Upper lobe of right lung (tissue), 1 donor: ENCODE results near the gene FHIT. TPM values are rescaled to one million over a fixed set of nuclear protein-coding genes. Genes with fewer than 3 reads are reported as not detected.

Experiments used
- ATAC-seq: fragments of 200-7000 bp; cut with Tn5 transposase; one replicate; pipeline ENCODE4 v1.9.1; 2020; ENCODE audit warnings: mild to moderate bottlenecking, moderate library complexity
- DNase-seq: peaks from one replicate; pipeline ENCODE4 v3.0.0-alpha.2; 2020
- H3K27ac ChIP-seq: fragments of 200-600 bp; one replicate; pipeline ENCODE4 v1.8.0; 2022
- H3K27me3 ChIP-seq: fragments of 200-600 bp; one replicate; pipeline ENCODE4 v1.8.0; 2022; ENCODE audit warnings: mild to moderate bottlenecking
- H3K36me3 ChIP-seq: fragments of 200-600 bp; one replicate; pipeline ENCODE4 v1.8.0; 2022
- H3K4me1 ChIP-seq: fragments of 200-600 bp; one replicate; pipeline ENCODE4 v1.8.0; 2022
- H3K4me3 ChIP-seq: fragments of 200-600 bp; one replicate; pipeline ENCODE4 v1.8.0; 2022; ENCODE audit warnings: mild to moderate bottlenecking
- H3K9me3 ChIP-seq: fragments of 200-600 bp; one replicate; pipeline ENCODE4 v1.8.0; 2022
- CTCF ChIP-seq: fragments of 200-600 bp; IDR thresholded peaks from one replicate; pipeline ENCODE4 v1.8.0; 2022; ENCODE audit warnings: antibody characterized with exemption
- intact Hi-C: fragments of 100-400 bp; cut with DNase I; formaldehyde crosslinking; loops from one replicate; pipeline ENCODE4 v1.11.0; 2022
- total RNA-seq: library from RNA; stranded (reverse); fragmentation: NEBNext Ultra II Directional; extraction: Animal tissue kit (Norgen Biotek cat#: 25700); gene quantifications from one replicate; pipeline ENCODE4 v1.2.1, GENCODE V29; 2021
- donor health status: DM: no; HTN: yes; CAD: no; lungs with severe emphysema.

The FHIT gene
- total RNA-seq, 1 donor from 2014 or later: 9.6 TPM

GRCh38 chr3:61158216-61158615, 93.0 kb downstream of the FHIT start:
- Histone ChIP-seq H3K4me3 (no peak overlapping the region), H3K9me3 (no peaks in the 10 kb centered on the region), H3K27ac (no peak overlapping the region), H3K4me1 (no peaks in the 10 kb centered on the region), H3K27me3 (no peaks in the 10 kb centered on the region), H3K36me3 (no peaks in the 10 kb centered on the region)
- TF ChIP-seq CTCF: no peak
- DNase-seq: no peak
- intact Hi-C loops: no loop called here
- ATAC-seq: no peak

- Histone ChIP-seq H3K27ac (no peak overlapping the region), H3K27me3 (no peaks in the 10 kb centered on the region), H3K4me1 (no peaks in the 10 kb centered on the region), H3K9me3 (no peaks in the 10 kb centered on the region), H3K36me3 (no peaks in the 10 kb centered on the region), H3K4me3 (no peak overlapping the region)
- intact Hi-C loops: no loop called here
- ATAC-seq (no peak), DNase-seq (no peak)
- TF ChIP-seq CTCF: no peak
Measured at GRCh38 chr3:61157414-61157813, 93.8 kb downstream of the FHIT start.

- no peaks in the 10 kb centered on the region for H3K4me1 ChIP-seq
- no peak for ATAC-seq
- no peaks in the 10 kb centered on the region for H3K9me3 ChIP-seq
- no peak for TF ChIP-seq CTCF
- H3K36me3 ChIP-seq: no peaks in the 10 kb centered on the region
- intact Hi-C loops: no loop called here
- H3K27ac ChIP-seq: no peak overlapping the region
- no peaks in the 10 kb centered on the region for H3K27me3 ChIP-seq
- no peak for DNase-seq
- H3K4me3 ChIP-seq: no peak overlapping the region
Measured at GRCh38 chr3:61155701-61156292, 95.5 kb downstream of the FHIT start.

GRCh38 chr3:61154457-61155198, 96.6 kb downstream of the FHIT start:
- Histone ChIP-seq H3K36me3 (no peaks in the 10 kb centered on the region), H3K4me3 (no peak overlapping the region), H3K4me1 (no peaks in the 10 kb centered on the region), H3K27ac (no peak overlapping the region), H3K27me3 (no peaks in the 10 kb centered on the region), H3K9me3 (no peaks in the 10 kb centered on the region)
- ATAC-seq (no peak), DNase-seq (no peak)
- TF ChIP-seq CTCF: no peak
- intact Hi-C loops: no loop called here

GRCh38 chr3:61152071-61152470, 99.2 kb downstream of the FHIT start:
- no peak overlapping the region for H3K27ac ChIP-seq
- H3K4me1 ChIP-seq: no peaks in the 10 kb centered on the region
- H3K4me3 ChIP-seq: no peak overlapping the region
- intact Hi-C loops: no loop called here
- H3K27me3 ChIP-seq: no peaks in the 10 kb centered on the region
- no peaks in the 10 kb centered on the region for H3K9me3 ChIP-seq
- no peak for TF ChIP-seq CTCF
- DNase-seq: no peak
- ATAC-seq: no peak
- H3K36me3 ChIP-seq: no peaks in the 10 kb centered on the region
